Measurements from ENCODE around the gene CCDC194. TPM values are rescaled to one million over a fixed set of nuclear protein-coding genes. Genes with fewer than 3 reads are reported as not detected.

Gene CCDC194
- total and polyA plus RNA-seq, 2 of the 8 experiments (the other 6 are each of a cell fraction or from before 2014, with no cell fraction given): 0.33 TPM; not detected in 1

DNA sequence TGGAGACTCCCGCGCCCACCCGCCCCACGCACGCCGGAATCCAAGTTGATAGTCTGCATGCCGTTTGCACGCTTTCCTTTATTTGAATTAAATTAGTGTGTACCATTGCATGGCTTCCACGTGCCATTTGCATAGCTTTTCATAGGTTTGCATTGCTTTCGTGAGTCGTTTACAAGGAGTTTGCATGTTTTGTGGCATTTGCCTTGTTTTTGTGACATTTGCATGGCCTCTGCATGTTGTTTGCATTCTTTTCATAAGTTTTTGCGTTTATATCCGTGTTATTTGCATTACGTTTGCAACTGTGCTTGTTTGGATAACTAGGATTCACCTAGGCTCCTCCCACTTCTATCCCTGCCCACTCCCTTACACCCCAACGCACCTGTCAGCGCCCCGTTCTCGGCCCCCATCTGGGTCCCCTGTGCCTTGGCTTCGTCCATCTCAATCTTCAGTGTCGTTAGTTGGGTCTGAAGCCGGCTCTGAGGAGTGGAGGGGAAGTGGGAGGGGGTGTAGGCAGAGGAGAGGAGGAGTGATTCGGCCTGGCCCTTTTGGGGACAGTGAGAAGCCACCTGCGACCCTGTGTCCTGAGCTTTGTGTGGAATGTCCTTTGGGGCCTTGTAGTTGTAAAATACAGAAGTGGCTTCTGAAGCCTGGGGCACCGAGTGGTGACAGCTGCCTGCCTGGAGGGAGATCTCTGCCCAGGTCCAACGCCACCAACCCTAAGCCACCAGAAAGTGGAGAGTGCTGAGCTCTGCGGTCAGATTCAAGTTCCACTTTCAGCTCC is 2.4 kb downstream of the CCDC194 start:
- Histone ChIP-seq H3K27me3 (replicated peaks in 1 of 4; ENCODE audit: control insufficient read depth in 3 of 4, extremely low read depth in 1 of 4, insufficient read depth in 3 of 4, low read length in 3 of 4) (peaks cover 0 to 5% (median 0%) of the 10 kb centered on the region in 4 experiments; a peak in 2 of 7 replicates), H3K27ac (ENCODE audit: low read depth, low read length) (no peak overlapping the region), H4K8ac (ENCODE audit: extremely low read depth, insufficient read depth, low read length) (no peak overlapping the region), H2AK5ac (ENCODE audit: low read depth, low read length) (no peak overlapping the region), H3K4me3 (ENCODE audit: extremely low read depth in 1 of 4, insufficient read depth in 2 of 4, low read depth in 3 of 4, low read length in 4 of 4) (peak overlapping the region; percentile 41 to 74 (median 58)), H3K79me1 (ENCODE audit: low read depth, low read length) (no peaks in the 10 kb centered on the region), H2AFZ (ENCODE audit: low read length) (peak overlapping the region; percentile 68), H3K56ac (replicated peaks; ENCODE audit: insufficient read length, low read depth, low read length) (no peak overlapping the region), H3K79me2 (ENCODE audit: control insufficient read depth in 1 of 2, insufficient read depth in 2 of 2, low read length in 2 of 2) (no peaks in the 10 kb centered on the region), H2BK12ac (ENCODE audit: low read depth, low read length) (0 out of 2 replicates have a peak overlapping the region, but pooled peaks have one; percentile 81), H3K18ac (ENCODE audit: extremely low read depth, low read length) (peak overlapping the region; percentile 48; the same call in 1 of the 2 replicates), H3K4me2 (ENCODE audit: insufficient read depth in 1 of 2, low read depth in 2 of 2, low read length in 2 of 2) (peak overlapping the region; percentile 92 to 98), H3K23ac (ENCODE audit: insufficient read length) (no peak overlapping the region), H4K5ac (ENCODE audit: insufficient read length, low read depth, low read length) (no peak overlapping the region), H2BK5ac (ENCODE audit: low read depth, low read length) (no peak overlapping the region; the same call in 1 of the 2 replicates), H2BK20ac (ENCODE audit: low read length) (no peak overlapping the region), H3K9me3 (ENCODE audit: insufficient read depth in 2 of 2, low read depth in 1 of 2, low read length in 1 of 2) (no peaks in the 10 kb centered on the region), H3K14ac (ENCODE audit: insufficient read length) (no peak overlapping the region), H3K4ac (replicated peaks; ENCODE audit: insufficient read length, low read depth, low read length) (no peak overlapping the region), H2BK120ac (replicated peaks; ENCODE audit: low read depth, low read length) (no peak overlapping the region), H2BK15ac (ENCODE audit: low read length) (no peak overlapping the region), H4K91ac (replicated peaks; ENCODE audit: insufficient read length, low read length) (no peak overlapping the region), H3K4me1 (replicated peaks in 1 of 4; ENCODE audit: control insufficient read depth in 3 of 4, insufficient read depth in 4 of 4, low read length in 3 of 4) (peaks cover 0 to 6% (median 3%) of the 10 kb centered on the region in 4 experiments; a peak in 4 of 7 replicates), H4K20me1 (replicated peaks in 1 of 2; ENCODE audit: control insufficient read depth in 1 of 2, insufficient read depth in 2 of 2, low read length in 2 of 2) (no peaks in the 10 kb centered on the region), H3K36me3 (ENCODE audit: control insufficient read depth in 2 of 4, insufficient read depth in 4 of 4, low read length in 3 of 4) (no peaks in the 10 kb centered on the region), H3K23me2 (ENCODE audit: low read depth, low read length) (peaks cover 11% of the 10 kb centered on the region), H3K9ac (replicated peaks in 1 of 4; ENCODE audit: extremely low read depth in 1 of 4, low read depth in 3 of 4, low read length in 3 of 4) (peak overlapping the region in 1 of 4 experiments; percentile 20; a peak in 1 of 7 replicates)
- peak; percentile 13 for FAIRE-seq
- WGBS, 2 experiments (ENCODE audit: extremely low coverage in 1 of 2, insufficient coverage in 1 of 2, insufficient read length in 1 of 2, insufficient replicate concordance in 2 of 2, low coverage in 1 of 2, low lambda C conversion rate in 2 of 2, missing lambda C conversion rate in 1 of 2): 18% methylated on average over 19 of the region's 26 CpGs; no CpG with 5 or more reads in 1 of the 2 experiments
- ChIA-PET POLR2A (ENCODE audit: partially characterized antibody) (interaction anchor here (0.6 to 1.6 kb wide), 5 partner anchors 13 to 304 kb away, joined by 3 to 8 read pairs (median 3); partner anchors contain the start of gene BST2), CTCF (ENCODE audit: partially characterized antibody) (interaction anchor here (0.7 to 13.5 kb wide), 13 partner anchors 9 to 105 kb away, joined by 3 to 153 read pairs (median 4); partner anchors contain the start of gene BST2)
- peak in 1 of 2 experiments; percentile 57 for DNase-seq (ENCODE audit: low read depth in 1 of 2, low spot score in 2 of 2)
- no peak for TF ChIP-seq BCL11A (IDR thresholded peaks at IDR 0.05; ENCODE audit: low read depth in 2 of 2, low read length in 2 of 2)
- no peak for TF ChIP-seq ZNF274 (IDR thresholded peaks at IDR 0.05; ENCODE audit: borderline replicate concordance, extremely low read depth, low read length)
- no peak for TF ChIP-seq GTF2F1 (IDR thresholded peaks at IDR 0.05; ENCODE audit: borderline replicate concordance, low read depth, low read length)
- TF ChIP-seq POLR2AphosphoS5 (IDR thresholded peaks at IDR 0.05; ENCODE audit: low read depth, low read length): no peak
- TF ChIP-seq SP2 (IDR thresholded peaks at IDR 0.05; ENCODE audit: low read length): no peak
- no peak for TF ChIP-seq PHF8 (conservative IDR thresholded peaks at IDR 0.05; ENCODE audit: low read depth, low read length)
- TF ChIP-seq SIN3A (conservative IDR thresholded peaks at IDR 0.05 in 1 of 2, IDR thresholded peaks at IDR 0.05 in 1 of 2; ENCODE audit: low read depth in 1 of 2, low read length in 2 of 2): no peak
- TF ChIP-seq RAD21 (IDR thresholded peaks at IDR 0.05 in 1 of 2, conservative IDR thresholded peaks at IDR 0.05 in 1 of 2; ENCODE audit: low read depth in 2 of 2, low read length in 2 of 2): no peak
- no peak for TF ChIP-seq CHD2 (IDR thresholded peaks at IDR 0.05; ENCODE audit: low read length)
